ENCODE results near the gene GOLIM4.

Gene GOLIM4

GRCh38 chr3:168080499-168081170 is 15.1 kb downstream of the GOLIM4 start:
- no peak for DNase-seq (ENCODE audit: low spot score)
- in situ Hi-C loops (cut with MboI; ENCODE audit: low sequenced_read_pairs, unreplicated experiment) = no loop called here
- TF ChIP-seq CTCF (IDR thresholded peaks at IDR 0.05; ENCODE audit: borderline replicate concordance, control extremely low read depth, extremely low read depth, insufficient read depth, missing control alignments) = no peak

- TF ChIP-seq CTCF (IDR thresholded peaks at IDR 0.05; ENCODE audit: borderline replicate concordance, control extremely low read depth, extremely low read depth, insufficient read depth, missing control alignments) = no peak
- no peak for DNase-seq (ENCODE audit: low spot score)
- in situ Hi-C loops (cut with MboI; ENCODE audit: low sequenced_read_pairs, unreplicated experiment) = no loop called here
These were observed 15.7 kb downstream of the GOLIM4 start for GRCh38 chr3:168080022-168080421.

GRCh38 chr3:168077091-168077490 is 18.6 kb downstream of the GOLIM4 start:
- no peak for TF ChIP-seq CTCF (IDR thresholded peaks at IDR 0.05; ENCODE audit: borderline replicate concordance, control extremely low read depth, extremely low read depth, insufficient read depth, missing control alignments)
- in situ Hi-C loops (cut with MboI; ENCODE audit: low sequenced_read_pairs, unreplicated experiment) = no loop called here
- no peak for DNase-seq (ENCODE audit: low spot score)

- TF ChIP-seq CTCF (IDR thresholded peaks at IDR 0.05; ENCODE audit: borderline replicate concordance, control extremely low read depth, extremely low read depth, insufficient read depth, missing control alignments) = no peak
- in situ Hi-C loops (cut with MboI; ENCODE audit: low sequenced_read_pairs, unreplicated experiment) = no loop called here
- no peak for DNase-seq (ENCODE audit: low spot score)
These were observed 21.7 kb downstream of the GOLIM4 start for GRCh38 chr3:168073842-168074605.

GRCh38 chr3:168072323-168072650 is 23.4 kb downstream of the GOLIM4 start:
- no peak for TF ChIP-seq CTCF (IDR thresholded peaks at IDR 0.05; ENCODE audit: borderline replicate concordance, control extremely low read depth, extremely low read depth, insufficient read depth, missing control alignments)
- in situ Hi-C loops (cut with MboI; ENCODE audit: low sequenced_read_pairs, unreplicated experiment) = no loop called here
- DNase-seq (ENCODE audit: low spot score) = no peak

GRCh38 chr3:168071591-168072322 is 24.0 kb downstream of the GOLIM4 start:
- DNase-seq (ENCODE audit: low spot score) = no peak
- in situ Hi-C loops (cut with MboI; ENCODE audit: low sequenced_read_pairs, unreplicated experiment) = no loop called here
- TF ChIP-seq CTCF (IDR thresholded peaks at IDR 0.05; ENCODE audit: borderline replicate concordance, control extremely low read depth, extremely low read depth, insufficient read depth, missing control alignments) = no peak
